ENCODE data around the gene PRRT1B. TPM values are rescaled to one million over a fixed set of nuclear protein-coding genes. Genes with fewer than 3 reads are reported as not detected.

PRRT1B gene
- total RNA-seq, 2 donors from 2014 or later: not detected

- intact Hi-C loops (cut with DNase I): loop anchor here (2.0 to 5.0 kb wide), 2 partner anchors 147 to 150 kb away; partner anchors contain the start of gene RAPGEF1 (in 1 of the 2)
- peak; percentile 53 for DNase-seq (ENCODE audit: low spot score)
These were observed 45.1 kb downstream of the PRRT1B start for GRCh38 chr9:131590449-131590848.

GRCh38 chr9:131590907-131591844, 45.9 kb downstream of the PRRT1B start:
- intact Hi-C loops (cut with DNase I): loop anchor here (2.0 to 5.0 kb wide), 2 partner anchors 146 to 150 kb away; partner anchors contain the start of gene RAPGEF1 (in 1 of the 2)
- peak; percentile 95 for DNase-seq (ENCODE audit: low spot score)

GRCh38 chr9:131591845-131592208, 46.5 kb downstream of the PRRT1B start:
- intact Hi-C loops (cut with DNase I): loop anchor here (2.0 to 5.0 kb wide), 2 partner anchors 145 to 149 kb away; partner anchors contain the start of gene RAPGEF1 (in 1 of the 2)

GRCh38 chr9:131593091-131593820, 47.9 kb downstream of the PRRT1B start:
- intact Hi-C loops (cut with DNase I): loop anchor here in 1 of 2 donors (5.0 kb wide), 1 partner anchor 144 kb away; no protein-coding TSS in a partner anchor
- DNase-seq (ENCODE audit: low spot score): peak; percentile 51

More at GRCh38 chr9:131591845-131592208, 46.5 kb downstream of the PRRT1B start:
- DNase-seq (ENCODE audit: low spot score): peak; percentile 51

- intact Hi-C loops (cut with DNase I): loop anchor here in 1 of 2 donors (5.0 kb wide), 1 partner anchor 143 kb away; no protein-coding TSS in a partner anchor
- DNase-seq (ENCODE audit: low spot score): peak; percentile 54
These were observed 48.8 kb downstream of the PRRT1B start for GRCh38 chr9:131593936-131594665.

GRCh38 chr9:131594906-131595665, 49.8 kb downstream of the PRRT1B start:
- DNase-seq (ENCODE audit: low spot score): peak; percentile 67
- intact Hi-C loops (cut with DNase I): loop anchor here in 1 of 2 donors (5.0 kb wide), 1 partner anchor 142 kb away; no protein-coding TSS in a partner anchor

- no peak for DNase-seq (ENCODE audit: low spot score)
- intact Hi-C loops (cut with DNase I): no loop called here
These were observed 50.5 kb downstream of the PRRT1B start for GRCh38 chr9:131595696-131596429.

- DNase-seq (ENCODE audit: low spot score): peak; percentile 68
- intact Hi-C loops (cut with DNase I): no loop called here
These were observed 51.1 kb downstream of the PRRT1B start for GRCh38 chr9:131596430-131596743.

- intact Hi-C loops (cut with DNase I): no loop called here
- no peak for DNase-seq (ENCODE audit: low spot score)
These were observed 51.9 kb downstream of the PRRT1B start for GRCh38 chr9:131597246-131597645.

GRCh38 chr9:131598121-131598520, 52.8 kb downstream of the PRRT1B start:
- peak; percentile 91 for DNase-seq (ENCODE audit: low spot score)
- intact Hi-C loops (cut with DNase I): no loop called here

GRCh38 chr9:131601683-131602181, 56.4 kb downstream of the PRRT1B start:
- intact Hi-C loops (cut with DNase I): no loop called here
- no peak for DNase-seq (ENCODE audit: low spot score)

GRCh38 chr9:131603199-131603598, 57.9 kb downstream of the PRRT1B start:
- intact Hi-C loops (cut with DNase I): no loop called here
- DNase-seq (ENCODE audit: low spot score): no peak

GRCh38 chr9:131603711-131604439, 58.6 kb downstream of the PRRT1B start:
- intact Hi-C loops (cut with DNase I): no loop called here

GRCh38 chr9:131605770-131606590, 60.7 kb downstream of the PRRT1B start:
- intact Hi-C loops (cut with DNase I): no loop called here
- DNase-seq (ENCODE audit: low spot score): peak; percentile 44

More at GRCh38 chr9:131603711-131604439, 58.6 kb downstream of the PRRT1B start:
- no peak for DNase-seq (ENCODE audit: low spot score)

- intact Hi-C loops (cut with DNase I): no loop called here
- DNase-seq (ENCODE audit: low spot score): no peak
These were observed 61.7 kb downstream of the PRRT1B start for GRCh38 chr9:131606896-131607567.

GRCh38 chr9:131607591-131607990, 62.3 kb downstream of the PRRT1B start:
- no peak for DNase-seq (ENCODE audit: low spot score)
- intact Hi-C loops (cut with DNase I): no loop called here

Measured in posterior vena cava (tissue), 2 donors.